GM21526 (cell line): ENCODE data around the gene FSIP1.

Experiments used
- ATAC-seq: cut with Tn5 transposase; IDR thresholded peaks from one replicate; pipeline ENCODE4 v1.9.1; 2021; ENCODE audit warnings: moderate library complexity; ENCODE audit not compliant: unreplicated experiment, low FRiP score

Gene FSIP1

DNA sequence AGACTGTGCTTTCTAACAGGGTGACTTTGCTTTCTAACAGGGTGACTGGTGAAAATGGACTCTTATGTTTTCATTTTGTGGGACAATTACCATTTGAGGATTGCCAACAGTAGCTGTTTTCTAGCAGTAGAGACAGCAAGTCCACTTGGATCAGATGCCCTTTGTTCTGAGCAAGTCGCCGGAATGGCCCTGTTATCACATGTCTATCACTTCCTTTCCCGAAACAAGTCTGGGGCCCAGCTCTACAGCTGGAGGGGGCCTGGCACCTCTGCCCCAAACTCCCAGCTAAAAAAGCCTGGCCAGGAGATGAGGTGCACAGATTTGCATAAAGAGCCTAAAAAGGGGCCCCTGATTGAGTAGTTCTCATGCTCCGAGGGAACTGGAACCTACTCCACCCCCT is 157.2 kb downstream of the FSIP1 start:
- no peak for ATAC-seq

DNA sequence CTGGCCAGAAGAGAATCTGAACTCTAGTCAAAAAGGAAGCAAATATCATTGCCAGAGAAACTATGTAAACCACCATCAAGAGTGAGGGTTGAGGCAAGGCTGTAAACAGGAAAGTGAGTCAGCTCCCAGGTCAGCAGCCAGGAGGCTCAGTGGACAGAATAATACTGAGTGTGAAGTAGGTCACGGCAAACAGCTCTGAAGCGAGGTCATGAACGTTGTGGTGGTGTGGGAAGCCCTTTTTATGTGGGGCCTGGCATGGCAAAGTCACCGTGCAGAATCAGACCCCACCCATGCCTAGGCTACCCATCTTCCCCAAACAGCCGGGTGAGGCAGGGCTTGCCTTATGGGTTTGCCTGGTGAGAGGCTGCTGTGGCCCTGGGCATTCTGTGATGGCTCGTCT is 157.8 kb downstream of the FSIP1 start:
- no peak for ATAC-seq

DNA sequence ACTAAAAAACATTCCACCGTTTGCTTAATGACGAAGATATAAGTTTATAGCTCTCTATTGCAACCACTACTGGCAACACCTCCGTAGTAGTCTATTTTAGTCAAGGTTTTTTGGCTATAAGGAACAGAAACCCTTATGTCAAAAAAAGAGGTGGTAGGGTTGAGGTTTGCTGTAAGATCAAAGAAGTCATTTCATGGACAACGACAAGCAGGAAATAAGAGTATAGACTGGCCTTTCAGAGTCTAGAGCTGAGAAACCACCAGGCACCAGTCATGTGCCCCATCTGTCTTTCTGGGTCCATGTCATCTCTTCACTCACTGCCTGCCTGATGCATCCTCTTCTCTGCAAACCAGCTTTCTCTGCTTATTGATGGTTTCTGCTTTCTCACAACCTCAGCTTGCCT is 159.1 kb downstream of the FSIP1 start:
- peak; percentile 87 for ATAC-seq

DNA sequence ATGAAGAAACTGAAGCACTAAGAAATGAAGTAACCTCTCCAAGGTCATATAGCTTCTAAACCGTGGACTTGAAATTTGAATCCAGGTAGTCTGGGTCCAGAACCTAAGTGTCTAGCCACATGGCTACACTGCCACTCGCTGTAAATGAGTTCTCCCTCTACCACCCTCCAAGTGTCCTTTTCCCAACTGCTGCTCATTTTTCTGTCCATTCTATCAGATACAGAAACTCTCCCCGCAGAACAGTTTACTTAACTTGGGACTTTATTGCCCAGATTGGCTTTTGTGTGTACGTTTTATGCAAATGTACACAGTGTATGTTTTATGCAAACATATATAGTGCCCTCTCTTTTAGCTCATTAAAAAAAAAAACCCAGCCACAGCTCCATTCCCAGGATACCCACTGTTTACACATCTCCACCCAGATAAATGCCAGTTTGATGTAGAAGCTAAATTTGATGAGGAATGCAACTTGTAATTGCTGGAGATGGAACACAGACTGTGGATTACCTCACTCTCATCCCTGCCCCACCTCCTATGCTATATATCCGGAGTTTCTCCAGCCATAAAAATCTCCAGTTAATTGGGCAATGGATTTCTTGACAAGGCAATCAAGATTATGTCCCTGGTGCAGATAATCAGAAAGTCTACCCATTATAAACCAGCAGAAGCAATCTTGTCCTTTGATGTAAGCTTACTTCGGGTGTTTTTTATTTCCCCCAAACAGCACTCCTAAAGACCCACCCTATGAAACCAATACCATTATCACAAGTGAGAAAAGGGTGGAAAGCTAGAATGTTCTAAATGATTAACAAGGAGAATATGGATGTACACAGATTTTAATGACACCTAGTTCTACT is 159.8 kb downstream of the FSIP1 start:
- ATAC-seq = no peak

DNA sequence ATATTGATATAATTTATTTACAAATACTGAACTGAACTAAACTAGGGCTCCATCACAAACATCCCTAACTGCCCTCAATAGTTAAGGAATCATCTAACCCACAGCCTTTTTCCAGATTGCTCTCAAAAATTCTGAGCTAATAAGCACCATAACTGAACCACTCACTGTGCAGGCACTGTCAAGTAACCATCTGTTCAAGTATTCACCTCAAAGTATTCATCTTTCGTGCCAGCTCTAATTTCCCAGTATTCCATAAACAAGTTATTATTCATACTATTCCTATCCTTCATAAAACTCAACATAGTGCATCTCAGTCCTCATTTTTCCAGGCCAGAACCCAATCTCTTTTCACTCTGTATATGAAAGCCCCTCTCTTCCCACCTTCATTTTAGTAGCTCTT is 160.7 kb downstream of the FSIP1 start:
- ATAC-seq = no peak

DNA sequence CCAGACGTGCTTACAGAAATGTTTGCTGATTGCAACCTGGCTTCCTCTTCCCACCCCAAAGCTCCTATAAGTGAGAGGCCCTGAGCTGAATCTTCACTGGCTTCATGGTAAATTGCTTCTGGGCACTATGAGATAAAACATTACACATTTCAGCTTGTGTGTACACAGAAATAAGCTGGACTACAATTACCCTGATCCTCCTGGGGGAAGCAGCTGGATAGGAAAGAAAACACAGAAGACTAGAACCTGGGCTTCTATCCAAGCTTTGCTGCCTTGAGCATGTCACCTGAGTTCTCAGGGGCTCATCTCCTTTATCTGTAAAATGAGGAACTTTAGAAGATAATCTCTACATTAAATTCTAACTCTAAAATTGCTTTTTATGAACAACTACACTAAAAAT is 161.4 kb downstream of the FSIP1 start:
- ATAC-seq = no peak

DNA sequence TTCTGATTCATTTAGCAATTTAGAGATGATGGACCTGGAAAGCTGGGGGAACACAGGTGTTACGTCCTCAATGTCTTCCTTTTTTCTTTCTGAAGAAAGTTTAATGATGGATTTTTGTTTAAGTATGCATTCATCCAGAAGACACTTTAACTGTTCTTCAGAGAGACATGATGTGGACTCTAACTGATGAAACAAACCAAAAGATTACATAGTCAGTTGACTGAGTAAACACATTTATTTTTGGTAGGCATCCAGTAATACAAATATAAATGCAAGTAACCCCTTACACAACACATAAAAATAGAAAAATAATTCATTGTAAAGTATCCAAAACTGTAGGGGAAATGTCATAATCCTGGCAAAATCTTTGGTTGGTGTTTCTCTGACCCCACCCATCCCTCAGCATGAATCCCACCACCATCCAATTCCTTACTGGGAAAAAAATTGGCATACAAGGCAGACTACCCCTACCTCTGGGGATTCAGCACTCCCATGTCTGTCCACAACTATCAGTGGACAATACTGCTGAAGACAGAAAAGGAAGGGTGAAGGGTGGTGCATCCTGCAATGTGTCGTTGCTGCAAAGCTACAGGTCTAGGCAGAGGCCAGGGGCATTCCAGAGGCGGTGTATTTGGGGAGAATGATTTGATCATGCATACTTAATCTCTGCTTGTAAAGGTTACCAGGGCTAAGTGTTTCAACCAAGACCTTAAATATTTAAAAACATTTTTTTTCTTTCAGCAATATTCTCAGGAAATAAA is 164.4 kb downstream of the FSIP1 start:
- ATAC-seq = no peak

DNA sequence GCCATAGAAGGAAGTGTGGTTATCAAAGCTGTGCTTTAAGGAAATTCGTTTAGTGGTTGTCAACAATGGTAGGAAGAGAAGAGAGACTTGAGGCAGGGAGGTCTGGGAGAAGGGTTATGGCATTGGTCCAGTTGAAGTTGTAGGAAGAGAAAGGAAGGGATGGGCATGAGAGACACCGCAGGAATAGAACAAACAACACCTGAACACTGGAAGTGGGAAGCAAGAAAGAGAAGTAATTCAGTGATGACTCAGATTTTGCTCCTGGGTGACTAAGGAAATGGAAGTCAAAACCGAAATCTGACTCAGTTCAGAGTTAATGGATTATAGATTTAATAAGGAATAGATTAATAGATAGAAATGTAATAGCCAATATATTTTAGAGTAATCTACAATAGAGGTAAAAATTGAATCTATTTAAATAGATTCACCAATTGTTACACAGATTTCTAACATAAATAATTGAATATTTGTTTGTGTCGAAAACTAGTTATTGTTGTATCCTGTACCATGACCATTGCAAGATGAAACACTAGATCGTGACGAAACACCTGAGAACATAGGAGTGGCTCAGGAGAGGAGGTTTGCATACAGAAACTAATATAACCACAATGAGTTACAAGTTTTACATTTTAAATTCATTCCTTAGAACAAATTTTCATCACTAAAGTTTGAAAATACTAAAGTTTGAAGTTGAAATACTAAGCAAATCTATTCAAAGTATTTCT is 165.7 kb downstream of the FSIP1 start:
- no peak for ATAC-seq

DNA sequence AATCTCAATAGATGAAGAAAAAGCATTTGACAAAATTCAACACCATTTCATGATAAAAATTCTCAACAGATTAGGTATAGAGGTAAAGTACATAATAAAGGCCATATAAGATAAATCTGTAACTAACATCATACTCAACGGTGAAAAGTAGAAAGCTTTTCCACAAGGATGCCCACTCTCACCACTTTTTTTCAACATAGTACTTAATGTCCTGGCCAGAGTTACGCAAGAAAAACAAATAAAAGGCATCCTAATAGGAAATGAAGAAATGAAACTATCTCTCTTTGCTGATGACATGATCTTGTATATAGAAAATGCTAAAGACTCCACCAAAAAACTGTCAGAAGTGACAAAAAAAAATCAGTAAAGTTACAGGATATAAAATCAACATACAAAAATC is 168.8 kb downstream of the FSIP1 start:
- no peak for ATAC-seq

DNA sequence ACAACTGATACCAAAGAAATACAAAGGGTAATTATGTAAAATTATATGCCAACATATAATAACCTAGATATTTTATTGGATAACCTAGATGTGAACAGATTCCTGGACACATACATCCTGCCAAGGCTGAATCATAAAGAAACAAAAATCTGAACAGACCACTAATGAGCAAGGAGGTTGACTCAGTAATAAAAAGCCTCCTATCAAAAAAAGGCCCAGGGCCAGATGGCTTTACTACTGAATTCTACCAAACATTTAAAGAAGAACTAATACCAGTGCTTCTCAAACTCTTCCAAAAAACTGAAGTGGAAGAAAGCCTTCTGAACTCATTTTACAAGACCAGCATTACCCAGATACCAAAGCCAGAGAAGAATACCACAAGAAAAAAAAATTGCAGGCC is 169.4 kb downstream of the FSIP1 start:
- no peak for ATAC-seq

DNA sequence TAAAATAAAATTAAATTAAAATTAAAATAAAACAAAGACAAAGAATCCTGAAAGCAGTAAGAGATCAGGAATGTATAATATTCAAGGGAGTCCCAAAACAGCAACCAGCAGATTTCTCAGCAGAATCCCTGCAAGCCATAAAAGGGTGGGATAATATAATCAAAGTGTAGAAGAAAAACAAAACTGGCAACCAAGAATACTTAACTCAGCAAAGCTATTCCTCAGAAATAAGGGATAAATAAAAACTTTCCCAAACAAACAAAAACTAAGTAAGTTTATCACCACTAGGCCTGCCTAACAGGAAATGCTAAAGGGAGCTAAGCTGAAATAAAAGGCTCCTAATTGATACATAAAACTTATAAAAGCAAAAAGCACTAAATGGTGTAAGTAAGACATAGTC is 172.0 kb downstream of the FSIP1 start:
- ATAC-seq = no peak

DNA sequence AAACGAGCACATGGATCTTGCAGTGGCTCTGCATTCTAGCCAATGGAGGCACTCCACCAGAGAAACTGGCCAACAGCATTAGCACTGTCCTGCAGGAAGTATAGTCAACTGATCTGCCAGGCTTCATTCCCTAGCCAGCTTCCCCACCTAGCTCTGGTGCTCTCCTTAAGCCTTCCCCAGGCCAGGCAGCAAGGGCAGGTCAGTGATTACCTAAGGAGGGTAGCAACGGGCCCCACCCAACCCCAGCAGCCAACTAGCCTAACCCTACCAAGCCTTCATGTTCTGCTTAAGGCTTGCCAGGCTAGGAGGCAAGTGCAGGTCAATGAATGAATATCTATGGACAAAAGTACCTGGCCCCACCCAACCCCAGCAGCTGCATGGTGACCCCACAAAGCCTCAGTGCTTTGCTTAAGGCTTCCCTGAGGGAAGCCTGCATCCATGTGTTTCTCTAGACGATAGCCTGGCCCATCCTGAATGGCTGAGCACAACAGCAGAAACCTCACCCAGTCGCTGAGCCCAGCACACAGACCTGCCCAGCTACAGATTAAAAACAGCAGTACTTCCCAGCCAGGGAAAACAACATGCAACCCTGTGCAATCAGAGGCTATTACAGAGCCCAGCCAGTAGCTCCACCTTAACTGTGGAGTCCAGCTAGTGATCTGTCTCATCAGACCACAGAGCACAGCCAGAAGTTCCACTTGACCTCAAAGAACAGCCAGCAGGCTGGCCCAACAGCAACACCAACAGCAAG is 173.3 kb downstream of the FSIP1 start:
- no peak for ATAC-seq

DNA sequence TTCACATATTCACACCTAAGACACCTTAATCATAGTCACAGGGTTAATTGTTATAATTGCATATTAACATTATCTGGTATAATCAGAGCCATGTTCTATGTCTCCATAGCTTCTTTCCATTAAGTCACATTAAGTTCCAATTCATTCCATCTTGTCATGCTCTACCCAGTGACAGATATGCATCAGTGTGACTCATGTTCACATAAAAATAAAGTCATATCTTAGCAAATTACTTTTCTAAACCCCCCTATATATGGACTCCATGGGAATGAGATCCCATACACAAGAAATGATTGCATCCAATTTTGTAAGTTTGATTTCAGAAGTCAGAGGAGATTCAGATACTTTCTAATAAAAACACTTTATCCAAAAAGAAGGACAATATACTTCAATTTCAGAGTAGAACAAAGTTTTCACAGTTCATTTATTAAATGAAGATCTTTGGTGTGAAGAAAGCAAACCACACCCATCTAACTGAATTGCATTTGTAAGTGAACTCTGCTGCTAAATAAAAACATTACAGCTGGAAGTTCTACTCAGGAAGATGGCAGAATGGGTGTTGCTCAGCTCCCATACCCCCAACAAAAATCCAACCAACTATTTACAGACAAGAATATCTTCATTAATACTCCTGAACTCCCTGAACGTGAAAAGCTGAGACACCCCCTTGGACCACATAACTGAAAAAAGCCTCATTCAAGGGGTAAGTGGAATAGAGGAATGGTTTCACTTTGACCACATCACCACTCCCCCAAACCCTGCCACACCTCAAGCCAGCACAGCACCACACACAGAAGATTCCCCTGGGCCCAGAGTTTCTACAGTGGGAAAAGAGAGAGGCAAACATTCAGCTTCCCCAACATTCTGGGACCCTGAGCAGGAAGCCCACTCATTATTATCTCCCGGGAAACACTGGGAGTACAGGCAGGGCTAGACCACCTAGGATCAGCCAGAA is 174.2 kb downstream of the FSIP1 start:
- no peak for ATAC-seq

DNA sequence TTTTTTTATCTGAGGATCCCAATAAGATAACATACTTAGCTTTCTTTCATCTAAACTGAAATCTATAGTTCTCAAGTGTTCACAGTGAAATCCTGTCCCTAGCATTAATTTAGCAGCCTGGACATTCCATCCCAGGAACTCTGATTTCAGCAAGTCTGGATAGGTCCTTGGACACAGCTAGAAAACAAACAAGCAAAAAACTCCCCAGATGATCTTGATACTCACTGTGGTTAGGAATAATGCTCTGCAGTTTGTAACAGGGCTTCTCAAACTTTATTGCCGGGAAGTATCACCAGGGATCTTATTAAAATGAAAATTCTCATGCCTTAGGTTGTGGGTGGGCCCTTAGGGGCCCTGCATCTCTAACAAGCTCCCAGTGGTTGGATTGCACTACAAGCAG is 177.5 kb downstream of the FSIP1 start:
- no peak for ATAC-seq

DNA sequence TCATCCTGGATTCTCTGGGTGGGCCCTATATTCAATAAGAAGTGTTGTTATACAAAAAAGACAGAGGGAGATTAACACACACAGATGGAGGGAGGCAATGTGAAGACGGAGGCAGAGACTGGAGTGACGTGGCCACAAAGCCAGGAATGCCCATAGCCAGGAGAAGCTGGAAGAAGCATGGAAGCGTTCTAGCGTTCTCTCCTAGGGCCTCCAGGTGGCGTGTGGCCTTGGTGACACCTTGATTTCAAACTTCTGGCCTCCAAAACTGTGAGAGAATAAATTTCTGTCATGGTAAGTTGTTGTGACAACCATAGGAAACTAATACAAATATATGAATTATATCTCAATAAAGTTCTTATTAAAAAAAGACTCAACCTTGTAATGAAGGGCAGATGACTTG is 180.5 kb downstream of the FSIP1 start:
- ATAC-seq = no peak

DNA sequence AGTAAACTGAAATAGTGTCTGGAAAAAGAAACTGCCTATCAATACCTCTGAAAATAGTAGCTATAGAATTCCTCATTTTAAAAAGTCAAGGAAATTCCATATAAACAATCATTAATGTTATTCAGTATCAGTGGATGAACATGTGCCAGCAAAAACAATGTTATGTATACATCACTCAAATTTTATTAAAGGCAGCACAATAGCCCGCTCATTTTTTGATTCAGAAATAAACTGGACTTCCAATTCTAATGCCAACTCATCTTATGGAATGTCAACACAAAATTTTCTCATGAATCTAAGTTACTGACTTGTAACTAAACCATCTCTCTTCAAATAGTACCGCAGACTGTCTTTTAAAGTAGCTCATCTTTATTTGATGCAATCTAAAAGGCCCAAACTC is 182.8 kb downstream of the FSIP1 start:
- ATAC-seq = no peak

DNA sequence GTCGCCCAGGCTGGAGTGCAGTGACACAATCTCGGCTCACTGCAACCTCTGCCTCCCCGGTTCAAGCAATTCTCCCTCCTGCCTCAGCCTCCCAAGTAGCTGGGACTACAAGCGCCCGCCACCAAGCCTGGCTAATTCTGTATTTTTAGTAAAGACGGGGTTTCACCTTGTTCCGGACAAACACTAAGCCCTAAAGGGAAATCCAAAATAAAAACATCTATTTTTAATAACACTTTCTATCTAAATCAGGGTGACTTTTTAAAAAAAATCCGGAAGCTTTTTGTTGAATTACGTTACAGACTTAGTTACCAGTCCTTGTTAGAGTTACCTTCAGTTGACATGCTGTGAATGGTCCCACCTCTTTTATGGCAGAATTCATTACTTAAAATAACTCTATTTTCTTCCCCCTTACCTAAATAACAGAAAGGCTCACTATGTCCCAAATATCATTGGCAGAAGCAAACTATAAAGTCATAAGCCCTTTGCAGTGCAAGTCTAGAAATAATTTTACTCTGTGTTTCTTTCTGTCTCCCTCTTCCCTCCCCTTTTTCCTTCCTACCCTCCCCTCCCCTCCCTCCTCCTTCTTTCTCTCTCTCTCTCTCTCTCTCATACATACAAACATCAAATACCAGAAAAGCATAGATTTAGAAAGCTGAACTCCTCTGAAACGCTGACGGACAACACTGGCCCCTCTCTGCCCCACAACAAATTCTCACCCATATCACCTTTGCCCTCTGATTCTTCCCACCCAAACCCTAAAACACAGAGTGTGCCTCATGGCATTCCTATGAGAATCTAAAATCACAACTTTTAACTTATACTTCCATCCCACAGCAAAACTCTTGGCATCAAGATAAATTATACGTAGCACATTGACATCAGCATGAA is 183.4 kb downstream of the FSIP1 start:
- ATAC-seq = no peak

DNA sequence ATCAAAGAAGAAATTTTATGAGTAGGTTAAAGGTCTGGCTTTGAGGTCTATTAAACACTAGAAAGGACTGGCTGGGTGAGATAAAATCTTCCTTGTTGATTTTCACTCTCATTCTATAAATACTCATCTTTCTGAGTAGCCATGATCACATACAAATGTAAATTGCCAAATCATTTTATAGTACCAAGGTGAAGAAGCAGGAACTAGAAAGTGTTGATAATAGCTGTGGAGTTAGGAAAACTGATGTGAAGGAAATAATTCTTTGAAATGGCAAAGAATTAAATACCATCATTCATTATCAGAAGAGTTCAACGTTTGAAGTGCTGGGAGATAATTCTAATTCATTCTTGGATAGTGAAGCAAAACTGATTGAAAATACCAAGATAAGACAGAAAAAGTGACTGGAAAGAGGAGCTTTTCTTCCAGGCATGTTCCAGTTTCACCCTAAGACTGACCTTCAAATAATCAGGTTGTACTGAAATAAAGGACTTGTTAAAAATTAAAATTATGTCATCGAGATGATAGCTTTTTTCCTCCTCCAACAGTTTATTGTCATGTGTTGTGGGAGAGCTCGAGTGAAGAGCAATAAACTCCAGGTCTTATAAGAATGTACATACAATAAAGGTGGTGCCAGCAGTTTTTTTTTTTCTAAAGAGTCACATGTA is 184.3 kb downstream of the FSIP1 start:
- ATAC-seq = no peak
